ENCODE results near the gene SLC40A1.

The SLC40A1 gene

DNA sequence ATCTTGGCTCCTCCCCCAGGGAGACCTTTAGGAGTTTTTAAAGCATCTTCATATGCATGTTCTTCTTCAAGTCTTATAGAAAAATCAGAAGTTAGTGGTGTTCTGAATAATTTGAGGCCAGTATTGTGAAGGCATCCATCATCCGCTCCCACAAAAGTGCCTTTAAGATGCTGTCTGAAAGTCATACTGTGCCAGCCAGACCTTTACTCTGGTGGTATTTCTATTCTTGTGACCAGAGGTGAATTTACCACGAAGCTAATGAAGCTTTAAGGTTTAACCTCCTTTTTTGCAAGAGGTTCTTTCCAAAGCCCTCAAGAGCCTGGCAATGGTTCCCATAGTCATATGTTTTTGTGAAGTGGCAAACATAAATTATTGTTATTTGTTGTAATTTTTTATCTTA is 54.3 kb downstream of the SLC40A1 start:
- TF ChIP-seq, protein P1, sequence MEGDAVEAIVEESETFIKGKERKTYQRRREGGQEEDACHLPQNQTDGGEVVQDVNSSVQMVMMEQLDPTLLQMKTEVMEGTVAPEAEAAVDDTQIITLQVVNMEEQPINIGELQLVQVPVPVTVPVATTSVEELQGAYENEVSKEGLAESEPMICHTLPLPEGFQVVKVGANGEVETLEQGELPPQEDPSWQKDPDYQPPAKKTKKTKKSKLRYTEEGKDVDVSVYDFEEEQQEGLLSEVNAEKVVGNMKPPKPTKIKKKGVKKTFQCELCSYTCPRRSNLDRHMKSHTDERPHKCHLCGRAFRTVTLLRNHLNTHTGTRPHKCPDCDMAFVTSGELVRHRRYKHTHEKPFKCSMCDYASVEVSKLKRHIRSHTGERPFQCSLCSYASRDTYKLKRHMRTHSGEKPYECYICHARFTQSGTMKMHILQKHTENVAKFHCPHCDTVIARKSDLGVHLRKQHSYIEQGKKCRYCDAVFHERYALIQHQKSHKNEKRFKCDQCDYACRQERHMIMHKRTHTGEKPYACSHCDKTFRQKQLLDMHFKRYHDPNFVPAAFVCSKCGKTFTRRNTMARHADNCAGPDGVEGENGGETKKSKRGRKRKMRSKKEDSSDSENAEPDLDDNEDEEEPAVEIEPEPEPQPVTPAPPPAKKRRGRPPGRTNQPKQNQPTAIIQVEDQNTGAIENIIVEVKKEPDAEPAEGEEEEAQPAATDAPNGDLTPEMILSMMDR (conservative IDR thresholded peaks at IDR 0.05; ENCODE audit: low read depth, low read length) = no peak
- DNase-seq (ENCODE audit: low read depth) = no peak
- no peak overlapping the region for H3K4me3 ChIP-seq (ENCODE audit: low read length)

DNA sequence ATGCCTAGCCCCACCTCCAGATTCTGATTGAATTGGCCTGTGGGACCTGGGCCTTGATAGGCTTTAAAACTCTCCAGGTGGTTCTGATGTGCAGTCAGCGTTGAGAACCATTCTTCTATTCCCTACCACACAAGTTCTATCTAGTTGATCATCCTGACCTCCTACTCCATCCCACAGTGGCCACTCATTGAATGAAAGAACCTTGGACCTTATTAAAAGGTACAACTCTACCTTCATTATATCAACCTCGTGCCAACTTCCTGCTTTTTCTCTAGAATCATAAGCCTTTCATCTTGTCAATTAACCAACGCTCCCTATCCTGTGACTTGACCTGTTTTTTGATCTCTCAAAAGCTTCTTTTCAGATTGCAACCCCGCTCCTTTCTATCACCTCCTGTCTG is 55.8 kb downstream of the SLC40A1 start:
- H3K4me3 ChIP-seq (ENCODE audit: low read length) = no peak overlapping the region
- TF ChIP-seq, protein P1 (conservative IDR thresholded peaks at IDR 0.05; ENCODE audit: low read depth, low read length) = no peak
- no peak for DNase-seq (ENCODE audit: low read depth)

DNA sequence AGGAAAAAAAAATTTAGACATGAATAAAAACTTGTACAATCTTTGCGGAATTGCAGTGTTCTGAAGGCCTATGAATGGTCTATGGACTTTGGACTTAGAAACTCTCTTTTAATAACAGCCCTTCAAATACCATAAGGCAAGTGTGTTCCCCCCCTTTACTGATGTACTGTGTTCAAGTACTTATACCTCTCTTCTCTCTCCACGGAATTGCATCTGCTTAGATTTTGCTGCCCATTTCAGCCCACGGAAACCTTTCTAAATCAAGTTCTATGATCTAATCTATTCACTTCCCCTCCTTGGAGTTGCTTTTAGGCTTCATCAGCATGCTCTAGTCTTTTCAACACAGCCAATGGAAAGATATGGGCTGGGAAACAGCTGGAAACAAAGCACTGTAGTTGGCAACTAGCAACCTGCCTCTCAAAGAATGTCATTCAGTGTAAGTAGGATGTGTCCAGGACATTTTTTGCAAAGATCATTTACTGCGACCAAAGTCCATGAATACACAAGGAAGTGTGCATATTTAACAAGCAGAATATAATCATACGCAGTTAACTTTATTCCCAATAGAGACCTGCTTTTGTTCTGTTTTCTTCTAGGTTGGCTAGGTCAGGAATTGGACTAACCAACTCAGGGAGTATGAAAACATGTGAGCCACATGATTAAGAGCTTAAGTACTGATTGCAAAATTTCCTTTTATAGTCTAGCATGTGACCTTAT is 58.0 kb downstream of the SLC40A1 start:
- peak; percentile 71 for DNase-seq (ENCODE audit: low read depth)
- no peak overlapping the region for H3K4me3 ChIP-seq (ENCODE audit: low read length)
- TF ChIP-seq, protein P1 (conservative IDR thresholded peaks at IDR 0.05; ENCODE audit: low read depth, low read length) = no peak

DNA sequence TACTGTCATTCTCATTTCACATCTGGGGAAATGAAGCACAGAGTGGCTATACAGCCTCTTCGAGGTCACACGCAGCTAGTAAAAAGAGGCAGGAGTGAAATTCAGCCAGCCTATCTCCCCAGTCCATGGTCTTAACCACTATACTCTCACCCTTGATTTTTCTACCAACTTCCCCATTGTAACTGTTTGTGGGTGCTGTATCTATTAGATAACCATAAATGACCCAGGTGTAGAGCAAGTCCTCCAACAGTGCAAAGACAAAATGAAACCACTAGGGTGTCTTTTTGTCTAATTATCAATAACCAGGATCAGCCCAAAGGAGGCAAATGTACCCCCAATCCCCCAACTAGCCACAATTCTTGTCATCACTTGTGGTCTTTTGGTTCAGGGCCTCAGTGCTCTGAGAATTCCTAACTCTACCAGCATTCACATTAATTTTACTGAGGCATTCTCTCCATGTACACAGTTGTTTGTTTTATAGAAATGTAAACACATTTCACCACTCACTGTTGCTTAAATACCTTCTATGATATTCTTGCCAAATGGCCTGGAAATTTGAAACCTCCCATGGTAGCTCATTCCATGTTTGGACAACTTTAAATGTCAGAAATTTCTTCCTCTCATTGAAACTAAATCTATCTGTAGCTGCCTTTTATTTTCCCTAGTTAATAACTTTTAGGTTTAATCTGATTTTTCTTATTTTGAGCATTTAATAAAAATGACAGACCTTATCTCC is 58.7 kb downstream of the SLC40A1 start:
- no peak for DNase-seq (ENCODE audit: low read depth)
- TF ChIP-seq, protein P1 (conservative IDR thresholded peaks at IDR 0.05; ENCODE audit: low read depth, low read length) = no peak
- H3K4me3 ChIP-seq (ENCODE audit: low read length) = no peak overlapping the region

DNA sequence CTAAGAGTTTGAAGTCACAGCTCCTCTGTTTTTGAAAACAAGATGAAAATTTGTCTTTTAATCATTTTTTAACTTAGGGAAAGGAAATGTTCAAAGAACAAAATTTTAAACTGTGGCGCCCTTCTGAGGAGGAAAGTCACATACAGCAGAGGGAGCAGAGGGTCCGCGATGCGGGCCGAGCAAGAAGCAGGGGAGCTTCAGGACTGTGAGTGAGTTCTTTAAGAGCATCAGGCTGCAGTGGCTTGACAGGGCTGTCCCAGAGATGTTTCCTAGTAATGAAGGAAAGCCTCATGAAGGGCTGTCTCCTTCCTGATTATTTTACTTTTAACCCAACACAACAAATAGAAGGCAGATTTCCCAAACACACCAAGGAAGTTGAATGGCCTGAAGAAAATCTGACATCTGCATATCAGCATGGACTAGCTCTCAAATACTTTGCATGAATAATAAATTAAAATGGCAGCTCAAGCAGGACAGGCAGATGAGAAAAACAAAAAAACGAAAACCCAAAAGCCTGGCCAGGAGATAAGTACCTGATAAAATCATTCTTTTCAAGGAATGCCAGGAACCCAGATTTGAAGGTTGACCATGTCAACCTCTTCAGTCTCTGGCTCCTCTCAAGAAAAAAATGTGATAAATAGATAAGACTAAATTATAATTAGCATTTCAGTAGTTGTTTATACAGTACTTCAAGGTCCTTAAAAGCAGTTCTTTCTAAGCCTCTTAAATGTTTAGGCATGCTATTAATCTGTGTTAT is 60.8 kb downstream of the SLC40A1 start:
- TF ChIP-seq, protein P1 (conservative IDR thresholded peaks at IDR 0.05; ENCODE audit: low read depth, low read length) = no peak
- DNase-seq (ENCODE audit: low read depth) = no peak
- H3K4me3 ChIP-seq (ENCODE audit: low read length) = no peak overlapping the region

DNA sequence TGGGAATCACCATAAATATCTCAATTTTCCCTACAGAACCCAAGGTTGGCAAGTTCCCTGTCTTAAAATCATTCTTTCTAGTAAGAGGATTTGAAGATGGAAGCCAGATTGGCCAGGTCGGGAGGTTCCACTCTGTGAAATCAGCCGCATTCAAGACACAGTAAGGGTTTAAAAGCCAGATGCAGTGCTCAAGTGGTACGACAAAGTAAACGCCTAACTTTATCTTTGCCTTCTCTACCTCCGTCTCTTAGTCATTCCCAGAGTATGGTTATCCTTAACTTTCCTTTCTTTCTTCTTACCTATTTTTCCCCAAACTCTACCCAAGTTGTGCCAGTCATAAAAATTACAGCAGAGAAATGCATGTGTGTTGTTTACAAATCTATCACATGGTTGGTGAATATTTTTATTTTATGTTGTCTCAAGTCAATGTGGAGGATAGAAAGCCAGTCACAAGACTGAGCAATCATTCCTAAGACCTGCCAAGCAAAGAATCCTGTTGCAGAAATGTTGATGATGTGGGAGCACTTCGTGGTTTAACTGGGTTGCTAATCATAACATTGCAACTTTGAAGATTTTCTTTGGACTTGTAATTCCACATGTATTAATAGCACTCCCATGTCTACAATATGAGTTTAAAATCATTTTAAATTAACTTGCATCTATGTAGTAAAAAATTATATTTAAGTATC is 62.6 kb downstream of the SLC40A1 start:
- TF ChIP-seq, protein P1 (conservative IDR thresholded peaks at IDR 0.05; ENCODE audit: low read depth, low read length) = no peak
- no peak overlapping the region for H3K4me3 ChIP-seq (ENCODE audit: low read length)
- no peak for DNase-seq (ENCODE audit: low read depth)

Data from retinal pigment epithelial cell (primary cell).